ENCODE measurements around the gene CTIF.

The CTIF gene

GRCh38 chr18:48821845-48822244 is 283.0 kb downstream of the CTIF start:
- no peak for DNase-seq (ENCODE audit: low read depth)

GRCh38 chr18:48824231-48824970 is 285.6 kb downstream of the CTIF start:
- no peak for DNase-seq (ENCODE audit: low read depth)

GRCh38 chr18:48825101-48825745 is 286.4 kb downstream of the CTIF start:
- DNase-seq (ENCODE audit: low read depth): no peak

- no peak for DNase-seq (ENCODE audit: low read depth)
Measured at GRCh38 chr18:48826271-48826670, 287.4 kb downstream of the CTIF start.

GRCh38 chr18:48826806-48827205 is 288.0 kb downstream of the CTIF start:
- DNase-seq (ENCODE audit: low read depth): no peak

GRCh38 chr18:48827291-48828193 is 288.7 kb downstream of the CTIF start:
- no peak for DNase-seq (ENCODE audit: low read depth)

GRCh38 chr18:48828194-48828545 is 289.3 kb downstream of the CTIF start:
- DNase-seq (ENCODE audit: low read depth): no peak

GRCh38 chr18:48828691-48829442 is 290.0 kb downstream of the CTIF start:
- no peak for DNase-seq (ENCODE audit: low read depth)

- no peak for DNase-seq (ENCODE audit: low read depth)
Measured at GRCh38 chr18:48829443-48830149, 290.8 kb downstream of the CTIF start.

GRCh38 chr18:48831113-48831759 is 292.4 kb downstream of the CTIF start:
- no peak for DNase-seq (ENCODE audit: low read depth)

GRCh38 chr18:48831802-48832201 is 293.0 kb downstream of the CTIF start:
- DNase-seq (ENCODE audit: low read depth): no peak

GRCh38 chr18:48832938-48833700 is 294.3 kb downstream of the CTIF start:
- DNase-seq (ENCODE audit: low read depth): no peak

GRCh38 chr18:48833701-48834412 is 295.0 kb downstream of the CTIF start:
- no peak for DNase-seq (ENCODE audit: low read depth)

- peak; percentile 42 for DNase-seq (ENCODE audit: low read depth)
Measured at GRCh38 chr18:48834413-48835031, 295.7 kb downstream of the CTIF start.

- DNase-seq (ENCODE audit: low read depth): no peak
Measured at GRCh38 chr18:48835119-48835518, 296.3 kb downstream of the CTIF start.

- no peak for DNase-seq (ENCODE audit: low read depth)
Measured at GRCh38 chr18:48835745-48836170, 296.9 kb downstream of the CTIF start.

GRCh38 chr18:48836231-48836805 is 297.5 kb downstream of the CTIF start:
- no peak for DNase-seq (ENCODE audit: low read depth)

GRCh38 chr18:48836806-48837615 is 298.2 kb downstream of the CTIF start:
- no peak for DNase-seq (ENCODE audit: low read depth)

All from stimulated activated CD8-positive, alpha-beta memory T cell treated with anti-CD3 and anti-CD28 coated beads, Interleukin-15, amount 100 ng/mL, for 24 hours (primary cell).